ENCODE data around the gene NECTIN2.
"Not testable (repeated sequence)": the region's sequence is repeated elsewhere in the genome, so short reads cannot be mapped to it uniquely, and the experiment has no call there.

NECTIN2 gene

GRCh38 chr19:44882619-44883397 lies 36.7 kb downstream of the NECTIN2 start:
- not testable (repeated sequence) for H3K4me1 ChIP-seq (ENCODE audit: control insufficient read depth, insufficient read depth, low read length); H3K36me3 ChIP-seq (ENCODE audit: control insufficient read depth, insufficient read depth, low read length); H3K9me3 ChIP-seq (ENCODE audit: control insufficient read depth, low read length); H3K27me3 ChIP-seq (ENCODE audit: control insufficient read depth, insufficient read depth, low read length); H3K4me3 ChIP-seq (ENCODE audit: low read length); H3K9ac ChIP-seq (ENCODE audit: low read length)

- Histone ChIP-seq H3K9ac (ENCODE audit: low read length) (no peak overlapping the region), H3K27me3 (ENCODE audit: control insufficient read depth, insufficient read depth, low read length) (no peaks in the 10 kb centered on the region), H3K4me3 (ENCODE audit: low read length) (no peak overlapping the region), H3K4me1 (ENCODE audit: control insufficient read depth, insufficient read depth, low read length) (no peaks in the 10 kb centered on the region), H3K9me3 (ENCODE audit: control insufficient read depth, low read length) (no peaks in the 10 kb centered on the region), H3K36me3 (ENCODE audit: control insufficient read depth, insufficient read depth, low read length) (no peaks in the 10 kb centered on the region)
Observed at GRCh38 chr19:44883922-44884321, 37.8 kb downstream of the NECTIN2 start.

DNA sequence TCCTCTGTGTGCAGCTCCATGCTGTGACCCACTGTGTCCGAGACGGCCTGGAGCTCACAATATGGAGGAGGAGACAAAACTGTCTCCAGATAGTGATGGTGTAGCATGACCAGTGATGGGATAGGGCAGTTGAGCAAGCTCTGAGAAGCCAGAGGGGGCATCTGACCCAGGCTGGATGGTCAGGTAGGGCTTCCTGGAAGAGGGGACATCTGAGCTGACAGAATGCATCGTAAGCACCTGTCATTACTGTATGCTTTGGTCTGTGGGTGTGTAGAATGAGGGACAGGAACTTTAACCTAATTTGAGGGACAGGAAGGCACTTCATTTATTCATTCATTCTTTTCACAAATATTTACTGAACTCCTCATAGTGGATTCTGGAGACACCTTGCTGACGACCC lies 38.5 kb downstream of the NECTIN2 start:
- no peaks in the 10 kb centered on the region for H3K4me1 ChIP-seq (ENCODE audit: control insufficient read depth, insufficient read depth, low read length)
- no peaks in the 10 kb centered on the region for H3K9me3 ChIP-seq (ENCODE audit: control insufficient read depth, low read length)
- no peaks in the 10 kb centered on the region for H3K27me3 ChIP-seq (ENCODE audit: control insufficient read depth, insufficient read depth, low read length)
- H3K9ac ChIP-seq (ENCODE audit: low read length): no peak overlapping the region
- H3K36me3 ChIP-seq (ENCODE audit: control insufficient read depth, insufficient read depth, low read length): no peaks in the 10 kb centered on the region
- H3K4me3 ChIP-seq (ENCODE audit: low read length): no peak overlapping the region

- H3K4me3 ChIP-seq (ENCODE audit: low read length): no peak overlapping the region
- no peaks in the 10 kb centered on the region for H3K36me3 ChIP-seq (ENCODE audit: control insufficient read depth, insufficient read depth, low read length)
- H3K9ac ChIP-seq (ENCODE audit: low read length): no peak overlapping the region
- no peaks in the 10 kb centered on the region for H3K9me3 ChIP-seq (ENCODE audit: control insufficient read depth, low read length)
- H3K4me1 ChIP-seq (ENCODE audit: control insufficient read depth, insufficient read depth, low read length): peaks cover 6% of the 10 kb centered on the region
- H3K27me3 ChIP-seq (ENCODE audit: control insufficient read depth, insufficient read depth, low read length): no peaks in the 10 kb centered on the region
Observed at GRCh38 chr19:44886141-44886540, 40.0 kb downstream of the NECTIN2 start.

GRCh38 chr19:44887648-44888047 lies 41.6 kb downstream of the NECTIN2 start:
- no peak overlapping the region for H3K4me3 ChIP-seq (ENCODE audit: low read length)
- no peak overlapping the region for H3K9ac ChIP-seq (ENCODE audit: low read length)
- no peaks in the 10 kb centered on the region for H3K9me3 ChIP-seq (ENCODE audit: control insufficient read depth, low read length)
- no peaks in the 10 kb centered on the region for H3K27me3 ChIP-seq (ENCODE audit: control insufficient read depth, insufficient read depth, low read length)
- H3K36me3 ChIP-seq (ENCODE audit: control insufficient read depth, insufficient read depth, low read length): no peaks in the 10 kb centered on the region
- H3K4me1 ChIP-seq (ENCODE audit: control insufficient read depth, insufficient read depth, low read length): peaks cover 16% of the 10 kb centered on the region

DNA sequence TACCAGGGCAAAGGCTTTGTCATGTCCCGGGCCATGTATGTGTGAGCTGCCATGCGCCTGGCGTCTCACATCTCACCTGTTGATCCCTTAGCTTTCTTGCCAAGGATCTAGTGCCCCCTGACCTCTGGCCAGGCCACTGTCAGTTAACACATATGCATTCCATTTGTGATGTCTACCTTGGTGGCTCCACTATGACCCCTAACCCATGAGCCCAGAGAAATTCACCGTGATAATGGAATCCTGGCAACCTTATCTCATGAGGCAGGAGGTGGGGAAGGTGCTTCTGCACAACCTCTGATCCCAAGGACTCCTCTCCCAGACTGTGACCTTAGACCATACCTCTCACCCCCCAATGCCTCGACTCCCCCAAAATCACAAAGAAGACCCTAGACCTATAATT lies 42.2 kb downstream of the NECTIN2 start:
- H3K9me3 ChIP-seq (ENCODE audit: control insufficient read depth, low read length); H3K36me3 ChIP-seq (ENCODE audit: control insufficient read depth, insufficient read depth, low read length); H3K4me3 ChIP-seq (ENCODE audit: low read length); H3K9ac ChIP-seq (ENCODE audit: low read length); H3K27me3 ChIP-seq (ENCODE audit: control insufficient read depth, insufficient read depth, low read length): not testable (repeated sequence)
- peaks cover 16% of the 10 kb centered on the region for H3K4me1 ChIP-seq (ENCODE audit: control insufficient read depth, insufficient read depth, low read length)

DNA sequence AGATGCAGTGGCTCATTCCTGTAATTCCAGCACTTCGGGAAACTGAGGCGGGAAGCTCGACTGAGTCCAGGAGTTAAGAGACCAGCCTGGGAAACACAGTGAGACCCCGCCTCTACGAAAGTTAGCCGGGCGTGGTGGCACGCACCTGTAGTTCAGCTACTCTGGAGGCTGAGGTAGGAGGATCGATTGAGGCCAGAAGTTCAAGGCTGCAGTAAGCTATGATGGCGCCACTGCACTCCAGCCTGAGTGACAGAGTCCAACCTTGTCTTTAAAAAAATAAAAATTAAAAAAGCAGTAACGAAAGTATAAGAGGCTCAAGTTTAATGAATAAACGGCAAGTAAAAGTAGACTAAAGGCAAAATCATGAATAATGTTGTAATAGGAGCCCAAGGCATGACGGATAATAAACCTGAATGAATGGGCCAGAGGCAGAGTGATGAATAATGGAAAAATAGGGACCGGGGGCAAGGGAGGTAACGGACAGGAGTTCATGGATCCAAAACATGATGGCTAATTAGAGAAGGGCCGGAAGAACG lies 43.8 kb downstream of the NECTIN2 start:
- Histone ChIP-seq H3K9me3 (ENCODE audit: control insufficient read depth, low read length) (no peaks in the 10 kb centered on the region), H3K4me1 (ENCODE audit: control insufficient read depth, insufficient read depth, low read length) (peaks cover 16% of the 10 kb centered on the region), H3K4me3 (ENCODE audit: low read length) (peak overlapping the region; percentile 77), H3K27me3 (ENCODE audit: control insufficient read depth, insufficient read depth, low read length) (no peaks in the 10 kb centered on the region), H3K9ac (ENCODE audit: low read length) (peak overlapping the region; percentile 67), H3K36me3 (ENCODE audit: control insufficient read depth, insufficient read depth, low read length) (peaks cover 7% of the 10 kb centered on the region)

DNA sequence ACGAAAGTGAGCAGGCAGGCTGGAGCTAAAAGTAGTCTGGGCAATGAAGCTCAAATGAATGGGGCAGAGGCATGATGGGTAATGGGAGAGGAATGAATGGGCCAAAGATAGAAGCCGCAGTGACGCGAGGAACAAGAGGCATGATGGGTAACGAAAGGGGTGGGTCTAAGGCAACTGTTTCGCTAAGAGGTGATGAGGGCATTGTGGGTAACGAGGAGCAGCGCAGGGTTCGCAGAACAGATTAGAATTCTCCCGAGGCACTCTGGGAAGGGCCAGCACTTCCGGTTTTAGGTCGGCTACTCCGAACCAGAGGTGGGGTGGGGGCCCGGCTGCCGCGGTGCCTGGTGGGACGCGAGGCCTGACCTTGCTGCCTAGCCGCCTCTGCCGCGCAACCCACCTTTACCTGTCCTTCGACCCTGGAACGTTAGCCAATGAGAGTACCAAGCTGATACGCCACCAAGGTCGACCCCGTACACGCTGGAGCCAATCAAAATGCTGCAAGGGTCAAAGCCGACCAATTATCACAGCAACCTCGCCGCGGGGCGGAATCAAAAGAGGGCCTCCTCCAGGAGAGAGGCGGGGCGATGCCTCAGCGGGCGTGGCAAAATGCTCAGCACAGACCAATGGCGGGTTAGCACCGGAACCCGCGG lies 44.4 kb downstream of the NECTIN2 start:
- Histone ChIP-seq H3K4me3 (ENCODE audit: low read length) (peak overlapping the region; percentile 77), H3K9ac (ENCODE audit: low read length) (peak overlapping the region; percentile 67), H3K4me1 (ENCODE audit: control insufficient read depth, insufficient read depth, low read length) (peaks cover 16% of the 10 kb centered on the region), H3K9me3 (ENCODE audit: control insufficient read depth, low read length) (no peaks in the 10 kb centered on the region), H3K36me3 (ENCODE audit: control insufficient read depth, insufficient read depth, low read length) (peaks cover 7% of the 10 kb centered on the region), H3K27me3 (ENCODE audit: control insufficient read depth, insufficient read depth, low read length) (no peaks in the 10 kb centered on the region)

DNA sequence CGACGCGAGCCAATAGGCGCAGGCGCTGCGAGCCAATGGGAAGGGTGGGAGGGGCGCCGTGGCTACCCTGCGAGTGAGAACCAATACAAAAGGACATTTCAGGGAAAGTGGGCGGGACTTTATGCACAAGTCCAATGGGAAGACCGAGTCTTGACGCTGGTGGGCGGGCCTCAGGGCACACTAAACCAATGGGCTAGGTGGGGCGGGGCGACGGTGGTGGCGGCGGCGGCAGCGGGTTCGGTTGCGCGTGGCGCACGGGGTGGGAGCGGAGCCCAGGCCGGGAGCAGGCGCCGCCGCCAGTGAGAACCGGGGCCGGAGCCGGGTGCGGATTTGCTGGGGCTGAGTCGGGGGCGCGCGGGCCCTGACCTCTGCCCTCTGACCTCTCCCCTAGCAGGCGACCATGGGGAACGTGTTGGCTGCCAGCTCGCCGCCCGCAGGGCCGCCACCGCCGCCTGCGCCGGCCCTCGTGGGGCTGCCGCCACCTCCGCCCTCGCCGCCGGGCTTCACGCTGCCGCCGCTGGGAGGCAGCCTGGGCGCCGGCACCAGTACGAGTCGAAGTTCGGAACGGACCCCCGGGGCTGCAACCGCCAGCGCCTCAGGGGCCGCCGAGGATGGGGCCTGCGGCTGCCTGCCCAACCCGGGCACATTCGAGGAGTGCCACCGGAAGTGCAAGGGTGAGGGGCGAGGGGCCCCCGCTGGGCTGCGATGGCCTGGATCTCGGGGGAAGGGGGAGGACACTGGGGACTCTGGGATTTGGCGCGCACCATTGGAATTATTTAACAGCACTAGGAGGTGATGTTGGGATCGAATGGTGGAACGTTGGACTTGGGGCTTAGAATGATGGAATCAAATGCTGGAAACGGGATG lies 45.2 kb downstream of the NECTIN2 start, which contains the start of gene TOMM40:
TSS of gene TOMM40 (plus strand) at position 239 of the 867 bp plus-strand sequence. CDS start at position 401, 162 bp downstream.
- Histone ChIP-seq H3K27me3 (ENCODE audit: control insufficient read depth, insufficient read depth, low read length) (no peaks in the 10 kb centered on the region), H3K4me1 (ENCODE audit: control insufficient read depth, insufficient read depth, low read length) (peaks cover 16% of the 10 kb centered on the region), H3K4me3 (ENCODE audit: low read length) (peak within 1 kb of the TSS; percentile 77), H3K9ac (ENCODE audit: low read length) (peak within 1 kb of the TSS; percentile 79), H3K36me3 (ENCODE audit: control insufficient read depth, insufficient read depth, low read length) (peaks cover 7% of the 10 kb centered on the region), H3K9me3 (ENCODE audit: control insufficient read depth, low read length) (no peaks in the 10 kb centered on the region)

DNA sequence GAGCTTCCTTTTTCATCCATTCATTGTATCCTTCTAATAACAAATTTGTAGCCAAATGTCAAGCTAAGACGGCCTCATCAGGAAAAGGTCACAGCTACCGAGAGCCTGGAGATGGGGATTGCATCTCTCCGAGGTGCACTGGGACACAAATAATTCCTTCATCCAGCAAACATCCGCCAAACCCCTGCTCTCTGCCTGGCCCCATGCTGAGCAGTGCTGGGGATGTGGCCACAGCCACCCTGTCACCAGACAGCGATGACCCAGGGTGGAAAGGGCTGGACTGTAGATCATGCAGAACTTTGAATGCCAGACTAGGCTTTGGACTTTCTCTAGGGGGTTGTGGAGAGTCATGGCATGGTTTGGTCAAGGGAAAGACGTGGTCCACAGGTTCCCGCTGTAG lies 46.8 kb downstream of the NECTIN2 start:
- Histone ChIP-seq H3K9ac (ENCODE audit: low read length) (no peak overlapping the region), H3K27me3 (ENCODE audit: control insufficient read depth, insufficient read depth, low read length) (no peaks in the 10 kb centered on the region), H3K9me3 (ENCODE audit: control insufficient read depth, low read length) (no peaks in the 10 kb centered on the region), H3K4me3 (ENCODE audit: low read length) (no peak overlapping the region), H3K36me3 (ENCODE audit: control insufficient read depth, insufficient read depth, low read length) (peaks cover 10% of the 10 kb centered on the region), H3K4me1 (ENCODE audit: control insufficient read depth, insufficient read depth, low read length) (peaks cover 16% of the 10 kb centered on the region)

- Histone ChIP-seq H3K27me3 (ENCODE audit: control insufficient read depth, insufficient read depth, low read length) (no peaks in the 10 kb centered on the region), H3K36me3 (ENCODE audit: control insufficient read depth, insufficient read depth, low read length) (peaks cover 10% of the 10 kb centered on the region), H3K9ac (ENCODE audit: low read length) (no peak overlapping the region), H3K4me1 (ENCODE audit: control insufficient read depth, insufficient read depth, low read length) (peaks cover 16% of the 10 kb centered on the region), H3K4me3 (ENCODE audit: low read length) (no peak overlapping the region), H3K9me3 (ENCODE audit: control insufficient read depth, low read length) (no peaks in the 10 kb centered on the region)
Observed at GRCh38 chr19:44893332-44894051, 47.4 kb downstream of the NECTIN2 start.

All from mucosa of stomach (tissue), 1 donor.